Gastrocnemius medialis (tissue), 4 donors: ENCODE data around the gene BDH1. TPM values are rescaled to one million over a fixed set of nuclear protein-coding genes. Genes with fewer than 3 reads are reported as not detected.

ENCODE experiments used
- ATAC-seq, 2 donors: fragments of 150-250 bp; one replicate each; pipeline ENCODE4 v1.9.1; 2016
- DNase-seq, 2 donors: peaks; one replicate each; pipeline ENCODE4 v3.0.0-alpha.2; 2019
- H3K27ac ChIP-seq, 4 donors: fragments of 200-600 bp; sonication (generic); 1 replicate in 1 of 4; 2 replicates in 3 of 4; pipeline ENCODE4 v1.5.1; 2016 to 2018; ENCODE audit warnings: mild to moderate bottlenecking in 2 of 4, moderate library complexity in 1 of 4
- H3K27me3 ChIP-seq, 3 donors: fragments of 200-600 bp; sonication (generic) in 2 of 3; 1 replicate in 1 of 3; 2 replicates in 2 of 3; pipeline versions ENCODE4 v1.5.1 to v1.6.0; 2016 to 2019; ENCODE audit warnings: mild to moderate bottlenecking in 1 of 3, moderate library complexity in 1 of 3
- H3K36me3 ChIP-seq, 2 donors: fragments of 200-600 bp; sonication (generic) in 1 of 2; one replicate each; pipeline ENCODE4 v1.5.1; 2017 to 2018
- H3K4me1 ChIP-seq, 2 donors: fragments of 200-600 bp; sonication (generic) in 1 of 2; one replicate each; pipeline ENCODE4 v1.5.1; 2016 to 2017; ENCODE audit warnings: mild to moderate bottlenecking in 2 of 2
- H3K4me3 ChIP-seq, 4 donors: fragments of 200-600 bp; sonication (generic) in 3 of 4; 1 replicate in 1 of 4; 2 replicates in 3 of 4; pipeline ENCODE4 v1.5.1; 2016 to 2019; ENCODE audit warnings: mild to moderate bottlenecking in 2 of 4
- H3K9me3 ChIP-seq, 3 donors: fragments of 200-600 bp; sonication (generic) in 2 of 3; 1 replicate in 1 of 3; 2 replicates in 2 of 3; pipeline ENCODE4 v1.5.1; 2016 to 2019
- POLR2A ChIP-seq, 2 donors: fragments of 450-650 bp; IDR thresholded peaks; one replicate each; pipeline ENCODE4 v1.6.1; 2017; ENCODE audit warnings: antibody characterized with exemption in 2 of 2, mild to moderate bottlenecking in 2 of 2, moderate library complexity in 2 of 2
- in situ Hi-C, 4 donors: fragments of 200-750 bp; cut with MboI; loops; one replicate each; pipeline versions ENCODE4 v1.15.0 to v1.8.0; 2017; ENCODE audit warnings: low sequenced_read_pairs in 4 of 4
- intact Hi-C: fragments of 100-400 bp; cut with DNase I; formaldehyde crosslinking; loops from one replicate; pipeline ENCODE4 v1.15.1; 2023; ENCODE audit warnings: low total_unique reads
- total RNA-seq, 4 donors: library from RNA; depleted of rRNA; stranded (reverse); fragments of >200 nt; gene quantifications; one replicate each; pipeline versions ENCODE4 v1.1.0 to v1.2.3, GENCODE V29; 2016
- TF ChIP-seq, protein P1 (sequence below), 5 experiments: fragments of 450-650 bp in 3 of 5; fragments of 200-600 bp in 2 of 5; sonication (generic) in 2 of 5; IDR thresholded peaks in 4 of 5; conservative IDR thresholded peaks in 1 of 5; 1 replicate in 4 of 5; 2 replicates in 1 of 5; pipeline ENCODE4 v1.5.1; 2016 to 2019; ENCODE audit warnings: antibody characterized with exemption in 5 of 5, mild to moderate bottlenecking in 3 of 5, moderate library complexity in 3 of 5

The BDH1 gene
- total RNA-seq, 4 donors from 2014 or later, result 7.1 to 9.5 (median 8.9) TPM

GRCh38 chr3:197493049-197493448 is 62.7 kb downstream of the BDH1 start:
- Histone ChIP-seq H3K27me3 (no peaks in the 10 kb centered on the region), H3K4me1 (no peaks in the 10 kb centered on the region), H3K36me3 (no peaks in the 10 kb centered on the region), H3K4me3 (no peak overlapping the region), H3K27ac (no peak overlapping the region), H3K9me3 (no peaks in the 10 kb centered on the region)
- in situ Hi-C loops (no loop called here), intact Hi-C loops (no loop called here)
- no peak for DNase-seq
- TF ChIP-seq, protein P1, sequence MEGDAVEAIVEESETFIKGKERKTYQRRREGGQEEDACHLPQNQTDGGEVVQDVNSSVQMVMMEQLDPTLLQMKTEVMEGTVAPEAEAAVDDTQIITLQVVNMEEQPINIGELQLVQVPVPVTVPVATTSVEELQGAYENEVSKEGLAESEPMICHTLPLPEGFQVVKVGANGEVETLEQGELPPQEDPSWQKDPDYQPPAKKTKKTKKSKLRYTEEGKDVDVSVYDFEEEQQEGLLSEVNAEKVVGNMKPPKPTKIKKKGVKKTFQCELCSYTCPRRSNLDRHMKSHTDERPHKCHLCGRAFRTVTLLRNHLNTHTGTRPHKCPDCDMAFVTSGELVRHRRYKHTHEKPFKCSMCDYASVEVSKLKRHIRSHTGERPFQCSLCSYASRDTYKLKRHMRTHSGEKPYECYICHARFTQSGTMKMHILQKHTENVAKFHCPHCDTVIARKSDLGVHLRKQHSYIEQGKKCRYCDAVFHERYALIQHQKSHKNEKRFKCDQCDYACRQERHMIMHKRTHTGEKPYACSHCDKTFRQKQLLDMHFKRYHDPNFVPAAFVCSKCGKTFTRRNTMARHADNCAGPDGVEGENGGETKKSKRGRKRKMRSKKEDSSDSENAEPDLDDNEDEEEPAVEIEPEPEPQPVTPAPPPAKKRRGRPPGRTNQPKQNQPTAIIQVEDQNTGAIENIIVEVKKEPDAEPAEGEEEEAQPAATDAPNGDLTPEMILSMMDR (IDR thresholded peaks at IDR 0.05 in 4 of 5, conservative IDR thresholded peaks at IDR 0.05 in 1 of 5), result no peak
- no peak for TF ChIP-seq POLR2A (IDR thresholded peaks at IDR 0.05)
- ATAC-seq, result no peak

- intact Hi-C loops, result no loop called here
- Histone ChIP-seq H3K36me3 (no peaks in the 10 kb centered on the region), H3K4me3 (no peak overlapping the region), H3K9me3 (no peaks in the 10 kb centered on the region), H3K4me1 (peaks cover 0 to 5% of the 10 kb centered on the region in 2 donors), H3K27me3 (no peaks in the 10 kb centered on the region), H3K27ac (no peak overlapping the region)
- TF ChIP-seq POLR2A (IDR thresholded peaks at IDR 0.05), result no peak
- no peak for ATAC-seq
- in situ Hi-C loops, result no loop called here
- no peak for DNase-seq
Observed at GRCh38 chr3:197491923-197492664, 63.7 kb downstream of the BDH1 start.

GRCh38 chr3:197491478-197491877 is 64.3 kb downstream of the BDH1 start:
- in situ Hi-C loops, result no loop called here
- ATAC-seq (no peak), DNase-seq (no peak)
- Histone ChIP-seq H3K4me3 (no peak overlapping the region), H3K27me3 (no peaks in the 10 kb centered on the region), H3K27ac (no peak overlapping the region), H3K9me3 (no peaks in the 10 kb centered on the region), H3K36me3 (no peaks in the 10 kb centered on the region), H3K4me1 (peaks cover 0 to 5% of the 10 kb centered on the region in 2 donors)
- intact Hi-C loops, result no loop called here
- TF ChIP-seq, protein P1 (IDR thresholded peaks at IDR 0.05 in 4 of 5, conservative IDR thresholded peaks at IDR 0.05 in 1 of 5), result no peak
- TF ChIP-seq POLR2A (IDR thresholded peaks at IDR 0.05), result no peak

DNA sequence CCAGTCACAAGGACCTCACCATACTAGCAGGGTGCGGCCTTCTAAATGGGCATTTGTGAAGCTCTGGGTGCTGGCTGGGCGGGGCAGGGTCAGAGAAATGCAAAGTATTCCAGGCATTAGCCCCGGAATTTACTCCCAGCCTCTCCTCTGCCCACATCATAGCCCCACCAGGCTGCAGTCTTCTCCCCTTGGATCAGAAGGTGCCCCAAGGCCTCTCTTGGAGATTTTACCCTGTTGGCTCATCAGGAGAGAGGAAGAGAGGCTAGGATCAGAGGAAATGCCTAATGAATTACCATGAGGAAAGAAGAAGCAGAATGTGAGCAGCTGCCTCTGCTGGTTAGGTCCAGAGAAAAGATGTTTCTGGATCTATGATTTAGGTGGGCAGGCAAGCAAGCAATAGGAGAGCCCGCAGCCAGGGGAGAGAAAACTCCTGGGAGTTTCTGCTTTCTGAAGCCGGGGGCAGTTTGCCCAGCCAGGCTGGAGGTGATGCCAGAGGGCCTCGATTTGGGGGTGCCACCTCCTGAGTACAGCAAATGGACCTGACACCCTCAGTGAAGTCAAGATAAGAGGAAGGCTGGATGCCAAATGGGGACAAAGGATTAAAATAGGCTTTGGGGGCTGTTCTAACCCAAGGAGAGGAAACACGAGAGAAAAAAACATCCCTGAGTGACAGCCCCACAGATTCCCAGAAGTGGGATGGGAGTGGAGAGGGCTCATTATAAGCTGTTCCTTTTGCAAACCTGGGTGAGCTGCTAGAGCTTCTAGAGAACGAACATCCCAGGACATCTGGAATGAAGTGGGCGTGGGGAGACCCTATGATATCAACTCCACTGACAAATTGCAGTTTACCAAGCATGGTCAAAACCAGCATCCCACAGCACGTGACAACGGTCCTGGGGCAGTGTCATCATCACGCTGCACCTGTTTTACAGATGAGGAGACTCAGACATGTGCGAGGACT is 65.4 kb downstream of the BDH1 start:
- TF ChIP-seq POLR2A (IDR thresholded peaks at IDR 0.05), result no peak
- TF ChIP-seq, protein P1 (IDR thresholded peaks at IDR 0.05 in 4 of 5, conservative IDR thresholded peaks at IDR 0.05 in 1 of 5), result no peak
- intact Hi-C loops (no loop called here), in situ Hi-C loops (no loop called here)
- ATAC-seq (no peak), DNase-seq (no peak)
- no peak overlapping the region for H3K4me3 ChIP-seq
- no peaks in the 10 kb centered on the region for H3K36me3 ChIP-seq
- H3K27ac ChIP-seq, result no peak overlapping the region
- H3K27me3 ChIP-seq, result no peaks in the 10 kb centered on the region
- no peaks in the 10 kb centered on the region for H3K9me3 ChIP-seq
- H3K4me1 ChIP-seq, result peaks cover 0 to 5% of the 10 kb centered on the region in 2 donors

DNA sequence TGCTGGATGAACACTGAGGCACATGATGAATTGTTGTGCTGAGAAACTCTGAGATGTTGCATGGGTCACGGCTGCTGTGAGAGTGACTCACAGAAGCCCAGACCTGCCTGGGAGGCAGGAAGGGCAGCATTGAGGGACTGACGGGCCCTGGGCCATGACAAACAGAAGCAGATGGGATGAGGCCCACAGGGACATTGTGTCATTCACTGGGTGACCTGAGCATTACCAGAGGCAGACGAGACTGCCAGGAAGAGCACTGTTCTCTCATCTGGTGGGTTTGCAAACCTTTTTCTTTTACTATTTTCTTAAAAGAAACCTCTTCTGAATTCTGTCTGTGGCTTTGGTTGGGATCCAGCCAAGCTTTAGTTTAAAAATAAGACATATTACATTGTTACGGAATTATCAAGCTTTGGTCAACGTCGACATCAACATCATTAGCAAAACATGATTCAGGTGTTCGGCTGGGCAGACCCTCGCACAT is 67.8 kb downstream of the BDH1 start:
- DNase-seq (peak; percentile 19 to 62), ATAC-seq (peak; percentile 82 to 87)
- H3K4me1 ChIP-seq, result peaks cover 0 to 5% of the 10 kb centered on the region in 2 donors
- H3K4me3 ChIP-seq, result no peak overlapping the region
- H3K27ac ChIP-seq, result peak overlapping the region in 1 of 4 donors; percentile 18
- TF ChIP-seq POLR2A (IDR thresholded peaks at IDR 0.05), result no peak
- TF ChIP-seq, protein P1 (IDR thresholded peaks at IDR 0.05 in 4 of 5, conservative IDR thresholded peaks at IDR 0.05 in 1 of 5), result no peak
- H3K36me3 ChIP-seq, result no peaks in the 10 kb centered on the region
- no peaks in the 10 kb centered on the region for H3K27me3 ChIP-seq
- intact Hi-C loops (no loop called here), in situ Hi-C loops (no loop called here)
- no peaks in the 10 kb centered on the region for H3K9me3 ChIP-seq
